Dermis microvascular lymphatic vessel endothelial cell (primary cell): ENCODE measurements around the gene PTCHD1. TPM values are rescaled to one million over a fixed set of nuclear protein-coding genes. Genes with fewer than 3 reads are reported as not detected.

Experiments
- DNase-seq, 2 donors: peaks; one replicate each; pipeline versions ENCODE4 v3.0.0 to v3.0.0-alpha.2; 2010; ENCODE audit warnings: low read depth in 2 of 2
- total RNA-seq: library from RNA; depleted of rRNA; stranded (reverse); fragments of >200 nt; gene quantifications from 2 replicates; pipeline ENCODE4 v1.2.1, GENCODE V29; 2014

The PTCHD1 gene
- not detected in 2 replicates for total RNA-seq

- no peak for DNase-seq
These were observed at the start of gene PTCHD1 for GRCh38 chrX:23334848-23335599. TSS of gene PTCHD1 (plus strand) at chrX:23334849. CDS start at chrX:23334876, 27 bp downstream.

- DNase-seq, result no peak
These were observed 47.9 kb upstream of the PTCHD1 start for GRCh38 chrX:23286731-23287130.

- no peak for DNase-seq
These were observed 47.4 kb upstream of the PTCHD1 start for GRCh38 chrX:23287191-23287725.

GRCh38 chrX:23292354-23292987, 42.2 kb upstream of the PTCHD1 start:
- no peak for DNase-seq

DNA sequence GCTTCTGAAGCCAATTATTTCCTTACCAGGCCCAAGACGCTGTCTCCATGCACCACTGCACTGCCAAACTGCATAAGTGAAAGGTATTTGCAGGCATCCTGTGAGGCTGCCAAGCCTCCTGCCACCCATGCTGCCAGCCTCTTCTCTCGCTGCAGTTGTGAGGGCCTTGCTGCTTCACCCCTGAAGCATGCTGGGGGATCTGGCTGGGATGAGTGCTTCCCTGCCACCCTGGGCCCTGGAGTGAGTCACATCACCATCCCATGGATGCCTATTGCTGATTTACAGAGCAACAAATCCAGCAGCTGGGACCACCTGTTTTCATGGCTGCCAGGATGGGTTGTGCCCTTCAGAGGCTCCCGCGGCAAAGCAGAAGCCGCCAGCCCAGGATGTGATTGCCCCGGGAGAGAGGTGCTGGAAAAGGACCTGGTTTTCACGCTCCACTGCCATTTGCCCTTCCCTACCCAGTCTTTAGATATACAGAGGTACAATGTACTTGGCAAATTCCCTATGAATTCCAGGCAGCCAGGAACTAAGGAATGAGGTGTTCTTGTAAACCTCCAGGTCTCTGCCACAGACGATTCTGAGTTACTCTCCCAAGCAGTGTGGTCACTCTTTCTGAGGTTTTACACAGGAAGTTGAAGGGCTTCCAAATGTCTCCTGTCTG, 41.5 kb upstream of the PTCHD1 start:
- no peak for DNase-seq

- DNase-seq, result no peak
These were observed 29.8 kb upstream of the PTCHD1 start for GRCh38 chrX:23304881-23305280.

DNA sequence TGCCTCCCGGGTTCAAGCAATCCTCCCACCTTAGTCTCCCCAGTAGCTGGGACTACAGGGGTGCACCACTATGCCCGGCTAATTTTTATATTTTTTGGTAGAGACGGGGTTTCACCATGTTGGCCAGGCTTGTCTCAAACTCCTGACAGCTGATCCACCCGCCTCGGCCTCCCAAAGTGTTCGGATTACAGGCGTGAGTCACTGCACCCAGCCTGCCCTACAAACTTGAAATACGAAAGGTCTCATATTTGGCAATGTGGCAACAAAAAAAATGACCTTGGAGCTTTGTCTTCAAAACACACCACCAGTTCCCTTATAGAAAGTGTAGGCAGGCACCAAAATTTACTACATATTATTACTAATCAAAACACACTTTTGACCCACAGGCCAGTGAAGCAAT, 22.9 kb upstream of the PTCHD1 start:
- no peak for DNase-seq

DNA sequence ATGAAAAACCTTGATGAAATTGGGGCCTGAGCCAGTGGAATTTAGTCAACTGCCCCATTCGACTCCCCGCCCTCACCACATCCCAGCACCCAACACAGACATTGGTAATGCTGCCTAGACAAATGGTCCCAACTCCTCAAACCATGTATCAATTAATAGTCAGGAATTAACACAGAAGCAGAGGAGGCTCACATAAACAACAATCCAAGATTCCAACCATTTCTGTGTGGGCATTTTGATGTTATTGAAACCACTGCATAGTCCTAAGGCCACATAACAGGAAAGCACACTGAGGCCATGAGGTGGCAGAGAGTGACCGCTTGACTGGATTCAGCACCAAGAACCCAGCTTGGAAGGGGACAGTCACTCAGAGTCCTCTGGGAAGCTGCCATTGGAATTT, 22.5 kb upstream of the PTCHD1 start:
- DNase-seq, result no peak

DNA sequence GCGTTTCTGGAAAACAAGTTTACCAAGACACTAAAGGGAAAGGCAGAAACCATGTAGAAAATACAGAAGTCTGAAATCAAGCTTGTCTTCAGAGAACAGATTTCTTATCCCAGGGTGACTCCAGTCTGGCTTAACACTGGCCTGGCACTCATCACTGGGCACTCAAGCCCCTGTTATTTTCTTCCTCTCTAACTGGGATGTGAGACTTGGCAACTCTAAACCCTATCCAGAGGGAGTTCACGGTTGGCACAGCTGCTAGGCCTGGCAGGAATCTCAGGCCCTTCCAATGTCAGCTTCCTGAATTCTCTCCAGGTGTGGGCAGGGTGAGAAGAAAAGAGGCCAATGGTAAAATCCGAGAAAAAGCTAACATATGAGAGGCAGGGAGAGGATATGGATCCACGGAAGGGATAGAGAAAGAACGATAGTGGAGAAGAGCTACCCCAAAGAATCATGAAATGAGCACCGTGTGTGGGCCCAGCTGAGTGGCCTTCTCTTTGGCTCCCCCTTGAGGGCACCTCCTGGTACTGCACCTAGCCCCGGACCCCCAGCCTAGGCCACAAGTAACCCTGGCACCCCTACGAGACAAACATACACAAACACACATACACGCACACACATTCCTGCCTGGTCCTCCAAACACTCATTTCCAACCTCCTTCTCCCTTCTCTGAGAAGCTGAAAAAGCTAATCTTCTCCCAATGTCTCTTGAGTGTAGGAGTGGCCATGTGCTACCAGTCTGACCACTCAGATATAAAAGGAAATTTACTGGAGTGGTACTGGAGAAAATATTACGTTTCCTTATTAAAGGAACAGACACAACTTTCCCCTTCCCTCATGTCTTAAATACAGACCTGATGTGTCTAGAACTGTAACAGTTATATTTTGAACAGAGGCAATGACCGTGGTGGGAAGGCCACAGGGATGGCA, 16.6 kb upstream of the PTCHD1 start:
- peak in 1 of 2 donors; percentile 22 for DNase-seq

- DNase-seq, result no peak
These were observed 7.5 kb upstream of the PTCHD1 start for GRCh38 chrX:23327104-23327503.

DNA sequence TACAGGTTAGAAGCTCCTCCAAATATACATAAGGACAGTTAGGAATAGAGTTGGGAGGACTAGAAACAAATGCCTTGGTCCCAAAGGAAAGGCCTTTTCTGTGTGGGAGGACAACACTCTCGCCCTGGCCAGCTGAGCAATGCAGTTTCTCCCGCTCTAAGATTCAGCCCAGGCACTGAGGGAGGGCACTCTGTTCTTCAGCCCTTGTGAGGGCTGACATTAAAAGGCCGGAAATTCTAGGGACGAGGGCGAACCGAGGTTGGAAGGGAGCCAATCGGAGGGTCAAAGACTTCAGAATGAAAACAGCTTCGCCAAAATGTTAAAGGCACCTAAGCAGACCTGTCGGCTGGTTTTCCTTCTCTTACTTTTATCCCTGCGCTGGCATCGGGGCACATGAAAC, 2.9 kb upstream of the PTCHD1 start:
- DNase-seq, result no peak

- DNase-seq, result no peak
These were observed 2.4 kb upstream of the PTCHD1 start for GRCh38 chrX:23332101-23332887.

DNA sequence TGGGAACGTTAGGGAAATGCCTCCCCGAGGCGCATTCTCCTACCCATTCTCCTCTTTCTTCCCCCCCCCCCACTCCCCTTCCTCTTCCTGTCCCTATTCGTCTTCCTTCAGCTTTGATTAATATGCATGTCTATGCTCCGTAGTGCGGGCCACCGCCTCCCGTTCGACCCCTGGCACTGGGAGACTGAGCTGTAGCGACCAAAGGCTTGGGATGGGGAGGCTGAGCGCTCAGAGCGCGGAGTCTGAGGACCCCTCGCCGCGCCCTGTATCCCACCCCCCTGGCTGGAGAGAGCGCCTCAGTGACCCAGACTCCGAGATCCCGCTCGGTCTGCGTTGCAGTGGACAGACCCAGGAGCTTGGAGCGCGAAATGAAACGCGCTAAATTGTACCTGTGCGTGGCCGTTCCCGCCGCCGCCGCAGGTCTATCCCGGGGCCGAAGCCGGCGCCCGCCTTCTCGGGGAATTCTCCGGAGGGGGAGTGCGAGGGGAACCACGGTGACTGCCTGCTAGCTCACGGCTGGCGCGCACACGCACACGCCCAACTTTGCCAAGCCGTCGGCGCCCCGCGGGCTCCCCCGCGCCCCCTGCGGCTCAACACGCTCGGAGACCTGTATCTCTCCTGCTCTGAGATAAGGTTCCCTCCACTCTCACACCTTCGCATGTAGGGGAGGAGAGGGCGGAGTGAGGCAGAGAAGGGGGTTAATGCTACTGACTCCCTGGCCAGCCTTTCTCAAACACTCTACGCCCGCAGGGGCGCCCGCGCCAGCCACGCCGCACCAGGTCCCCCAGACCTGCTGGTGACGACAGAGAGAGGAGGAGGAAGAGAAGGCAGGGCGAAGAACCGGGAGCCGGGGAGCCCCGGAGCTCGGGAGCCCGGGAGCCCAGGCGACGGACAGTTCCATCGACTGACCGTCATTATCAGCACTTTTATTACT, 1.5 kb upstream of the PTCHD1 start:
- DNase-seq, result no peak

DNA sequence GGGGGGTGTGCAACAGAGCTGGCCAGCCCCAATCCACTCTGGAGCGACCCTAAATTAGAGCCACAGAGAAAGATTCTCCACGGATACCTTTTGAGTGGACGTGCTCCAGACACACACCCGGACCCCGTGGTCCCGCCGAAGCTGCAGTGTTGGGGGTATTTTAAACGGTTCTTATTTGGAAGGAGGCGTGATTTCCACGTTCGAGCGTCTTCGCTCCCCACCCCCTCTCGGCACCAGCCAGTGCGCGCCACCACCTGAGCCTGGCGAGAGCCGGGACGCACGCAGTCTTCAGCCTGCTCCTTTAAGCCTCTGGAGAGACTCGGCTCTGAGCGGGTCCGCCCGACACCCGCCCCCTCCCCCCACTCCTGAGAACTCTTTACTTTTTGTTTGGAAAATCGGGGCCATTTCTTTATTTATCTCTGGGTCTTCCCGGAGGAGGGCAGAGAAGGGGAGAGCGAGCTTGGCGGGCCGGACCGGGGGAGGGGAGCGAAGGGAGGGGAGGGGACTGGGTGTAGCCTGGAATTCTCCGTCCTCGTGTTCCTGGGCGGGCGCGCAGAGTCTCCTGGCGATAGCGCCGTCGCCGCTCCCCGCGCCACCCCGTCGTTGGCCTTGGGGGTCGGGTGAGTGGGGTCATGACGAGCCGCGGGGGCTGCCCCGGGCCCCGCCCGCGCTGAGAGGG, 668 bp upstream of the PTCHD1 start:
- DNase-seq, result no peak

- DNase-seq, result no peak
These were observed 165 bp upstream of the PTCHD1 start for GRCh38 chrX:23334521-23334847.

DNA sequence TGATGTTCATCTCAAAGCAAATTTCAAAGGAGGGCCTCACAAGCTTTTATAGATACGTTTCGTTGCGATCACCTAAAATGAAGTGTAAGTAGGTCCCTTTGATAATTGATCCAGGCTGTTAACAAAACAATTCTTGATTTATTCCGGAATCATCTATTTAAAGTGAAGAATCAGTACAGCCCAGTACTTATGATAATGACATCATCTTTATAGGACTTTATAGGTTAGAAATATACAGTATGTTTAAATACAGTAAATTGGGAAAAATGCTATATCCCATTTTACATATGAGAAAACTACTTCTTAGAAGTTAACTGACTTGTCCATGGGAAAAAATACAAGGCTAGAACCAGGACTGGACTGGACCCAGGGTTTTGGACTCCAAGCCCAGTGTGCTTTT, 3.7 kb downstream of the PTCHD1 start:
- DNase-seq, result no peak

DNA sequence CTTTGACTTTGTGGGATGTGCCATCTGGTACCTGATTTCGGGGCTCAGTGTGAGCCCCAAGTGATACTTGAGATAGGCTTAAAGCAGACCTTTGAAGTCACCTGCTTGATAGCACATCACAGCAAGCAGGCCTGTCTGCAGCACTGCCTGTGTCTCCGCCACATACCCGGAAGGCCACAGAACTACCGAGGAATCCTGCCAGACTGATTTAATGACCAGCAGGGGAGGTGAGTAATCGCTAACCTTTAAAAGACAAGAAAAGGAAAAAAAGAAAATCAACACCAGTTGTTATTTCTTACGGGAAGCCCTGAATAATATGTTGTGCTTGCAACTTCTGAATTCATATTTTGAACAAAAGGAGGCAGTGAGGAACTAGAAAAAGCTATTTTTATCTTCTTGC, 6.8 kb downstream of the PTCHD1 start:
- no peak for DNase-seq

GRCh38 chrX:23344238-23344903, 9.7 kb downstream of the PTCHD1 start:
- DNase-seq, result no peak

GRCh38 chrX:23344904-23345271, 10.2 kb downstream of the PTCHD1 start:
- DNase-seq, result no peak
